Activated T-cell treated with anti-CD3 and anti-CD28 coated beads for 24 hours (primary cell): ENCODE data around the gene SLC25A19.

ENCODE experiments used
- DNase-seq: peaks from one replicate; pipeline ENCODE4 v3.0.0-alpha.2; 2020; ENCODE audit warnings: low read depth

The SLC25A19 gene

GRCh38 chr17:75289115-75289831 lies at the start of gene SLC25A19:
Gene SLC25A19 (minus strand): TSS chr17:75289433. CDS start chr17:75286764, 2,669 bp downstream.
- peak; percentile 94 for DNase-seq

GRCh38 chr17:75338335-75338734 lies 49.1 kb upstream of the SLC25A19 start:
- no peak for DNase-seq

DNA sequence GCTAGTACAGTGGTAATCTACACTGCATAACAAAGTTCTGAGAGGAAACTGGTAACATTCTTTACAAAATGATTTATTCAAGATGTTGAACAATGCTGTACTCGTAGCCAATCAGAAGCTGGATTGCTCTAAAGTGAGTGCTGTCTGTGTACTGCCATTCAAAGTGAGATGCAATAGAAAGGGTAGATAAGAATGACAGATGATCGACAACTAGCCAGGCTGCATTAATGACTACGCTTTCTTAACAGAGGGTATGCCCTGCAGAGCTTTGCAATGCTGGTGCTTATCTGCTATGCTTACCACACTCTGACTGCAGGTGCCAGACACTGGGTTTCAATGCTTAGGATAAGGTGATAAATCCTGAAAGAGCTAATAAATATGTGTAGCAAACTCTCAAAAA lies 46.1 kb upstream of the SLC25A19 start:
- DNase-seq = no peak

DNA sequence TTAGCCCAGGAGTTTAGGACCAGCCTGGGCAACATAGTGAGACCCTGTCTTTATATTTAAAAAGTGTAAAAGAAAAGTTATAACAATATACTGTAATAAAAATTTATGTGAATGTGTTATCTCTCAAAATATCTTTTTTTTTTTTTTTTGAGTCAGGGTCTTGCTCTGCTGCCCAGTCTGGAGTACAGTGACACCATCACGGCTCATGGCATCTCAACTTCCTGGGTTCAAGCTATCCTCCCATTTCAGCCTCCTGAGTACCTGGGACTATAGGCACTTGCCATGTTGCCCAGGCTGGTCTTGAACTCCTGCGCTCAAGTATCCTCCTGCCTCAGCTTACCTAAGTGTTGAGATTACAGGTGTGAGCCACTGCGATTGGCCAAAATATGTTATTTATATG lies 45.5 kb upstream of the SLC25A19 start:
- DNase-seq = no peak

GRCh38 chr17:75331671-75332070 lies 42.4 kb upstream of the SLC25A19 start:
- no peak for DNase-seq

GRCh38 chr17:75327757-75328156 lies 38.5 kb upstream of the SLC25A19 start:
- DNase-seq = no peak

DNA sequence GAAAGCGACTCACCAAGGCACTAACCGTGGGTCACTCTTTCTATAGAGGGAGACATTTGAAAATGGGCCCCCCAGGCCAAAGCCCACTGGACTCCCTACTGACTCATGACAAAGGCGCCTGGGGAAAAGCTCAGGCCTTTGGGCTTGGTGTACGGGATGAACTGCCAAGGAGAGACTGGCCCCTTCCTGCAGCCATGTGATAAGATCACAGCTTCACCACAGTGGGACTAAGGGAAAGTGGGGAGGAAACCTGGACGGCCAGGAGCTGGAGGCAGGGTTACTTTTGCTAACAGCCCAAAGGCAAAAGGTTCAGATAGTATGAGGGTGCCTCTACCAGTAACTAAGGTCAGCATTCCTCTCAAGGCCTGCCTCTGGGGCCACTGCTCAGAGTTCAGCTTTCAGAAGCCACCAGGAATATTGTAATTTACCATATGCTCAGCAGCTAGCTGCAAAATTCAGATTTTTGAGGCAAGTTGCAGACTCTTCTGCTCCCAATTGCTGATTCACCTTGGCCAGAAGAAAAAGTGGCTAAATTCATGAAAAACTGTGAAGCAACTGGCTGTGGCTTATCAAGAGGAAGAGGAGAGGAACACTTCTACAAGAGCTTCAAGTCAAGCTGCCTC lies 37.1 kb upstream of the SLC25A19 start:
- no peak for DNase-seq

GRCh38 chr17:75325827-75326225 lies 36.6 kb upstream of the SLC25A19 start:
- DNase-seq = no peak

GRCh38 chr17:75325348-75325747 lies 36.1 kb upstream of the SLC25A19 start:
- no peak for DNase-seq

DNA sequence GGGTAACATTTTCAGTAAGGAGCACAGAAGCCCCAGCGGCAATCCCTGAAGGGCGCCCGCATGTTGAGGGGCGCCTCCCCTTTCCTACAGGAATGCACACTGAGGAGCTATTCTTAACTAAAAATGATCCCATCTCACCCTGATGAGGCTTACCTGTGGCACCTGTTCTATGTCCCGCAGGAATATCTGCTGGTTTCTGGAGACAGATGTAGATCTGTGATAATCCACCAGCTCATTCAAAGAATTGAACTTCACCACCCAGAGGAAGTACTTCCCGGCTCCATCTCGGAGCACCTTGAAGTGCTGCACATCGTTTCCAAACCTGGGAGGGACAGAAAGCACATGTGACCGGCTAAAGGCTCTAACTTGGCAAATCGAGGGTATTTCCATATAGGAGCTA lies 32.3 kb upstream of the SLC25A19 start:
- no peak for DNase-seq

DNA sequence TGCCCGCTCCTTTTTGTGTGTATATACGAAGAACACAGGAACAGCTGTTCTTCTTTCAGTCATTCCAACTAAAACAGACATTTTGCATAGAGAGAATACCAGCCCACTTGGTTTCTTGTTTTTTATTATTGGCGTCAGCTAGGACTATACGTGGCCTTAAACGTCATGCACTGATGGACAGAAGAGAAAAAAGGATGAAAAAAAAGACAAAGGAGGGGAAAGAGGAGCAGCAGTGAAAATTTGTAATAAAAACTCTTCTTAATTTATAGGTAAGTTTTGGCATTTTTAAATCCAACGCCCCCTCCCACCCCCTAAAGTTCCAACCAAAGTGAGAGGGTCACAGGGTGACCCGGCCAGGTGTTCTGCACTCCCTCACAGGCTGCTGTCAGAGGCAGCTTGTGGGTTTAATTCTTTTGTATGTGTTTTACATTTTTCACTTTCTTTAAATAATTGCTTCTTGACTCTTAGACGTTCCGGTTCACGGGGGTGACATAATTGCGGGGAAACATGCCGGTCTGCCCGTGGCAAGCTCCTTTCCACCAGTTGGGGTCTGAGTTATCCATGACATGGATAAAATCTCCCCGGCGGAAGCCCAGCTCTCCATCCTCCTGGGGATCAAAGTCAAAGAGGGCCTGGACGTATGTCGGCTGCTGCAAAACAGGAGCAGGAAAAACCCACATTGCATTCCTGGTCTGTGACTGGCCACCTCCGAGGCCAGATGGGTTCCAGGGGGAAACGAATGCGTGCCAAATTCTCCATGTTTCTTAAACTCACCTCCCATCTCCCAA lies 30.9 kb upstream of the SLC25A19 start:
- DNase-seq = no peak

- DNase-seq = no peak
Observed at GRCh38 chr17:75318615-75319222, 29.5 kb upstream of the SLC25A19 start.

DNA sequence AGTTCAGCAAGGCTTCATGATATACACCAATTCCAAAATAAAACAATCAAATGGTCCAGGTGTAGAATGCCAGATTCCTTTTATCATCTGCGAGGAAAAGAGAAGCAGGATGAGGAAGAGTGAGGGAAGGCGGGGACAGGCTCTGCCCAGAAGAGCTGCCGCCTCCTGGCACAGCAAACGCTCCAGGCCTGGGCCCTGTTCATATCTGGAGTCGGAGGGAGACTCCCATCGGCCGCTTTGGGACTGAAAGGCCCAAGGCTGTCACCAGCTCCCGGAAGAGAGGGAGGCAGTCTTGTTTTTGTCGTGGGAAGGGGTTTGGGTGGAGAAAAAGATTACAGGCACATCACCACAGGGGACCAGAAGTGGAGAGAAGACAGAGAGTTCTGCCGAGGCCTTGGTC lies 29.0 kb upstream of the SLC25A19 start:
- DNase-seq = no peak

DNA sequence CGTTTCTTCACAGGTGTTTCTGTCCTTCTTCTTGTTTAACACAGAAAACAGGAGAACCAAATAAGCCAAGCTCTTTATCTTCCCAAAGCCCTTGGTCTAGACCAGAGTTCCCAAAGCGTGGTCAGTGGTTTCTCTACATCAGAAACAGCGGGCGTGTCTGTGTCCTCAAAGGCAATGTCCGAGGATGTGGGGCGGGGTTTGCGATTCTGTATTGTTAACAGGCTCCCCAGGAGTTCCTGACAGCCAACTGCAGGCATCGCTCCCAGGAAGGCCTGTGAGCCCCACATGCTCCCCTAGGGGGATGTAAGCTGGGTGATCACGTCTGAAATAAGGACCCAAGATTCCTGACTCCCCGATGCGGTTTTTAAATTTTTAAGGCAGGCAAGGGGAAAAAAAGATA lies 28.4 kb upstream of the SLC25A19 start:
- DNase-seq = no peak

- no peak for DNase-seq
Observed at GRCh38 chr17:75316253-75316652, 27.0 kb upstream of the SLC25A19 start.

DNA sequence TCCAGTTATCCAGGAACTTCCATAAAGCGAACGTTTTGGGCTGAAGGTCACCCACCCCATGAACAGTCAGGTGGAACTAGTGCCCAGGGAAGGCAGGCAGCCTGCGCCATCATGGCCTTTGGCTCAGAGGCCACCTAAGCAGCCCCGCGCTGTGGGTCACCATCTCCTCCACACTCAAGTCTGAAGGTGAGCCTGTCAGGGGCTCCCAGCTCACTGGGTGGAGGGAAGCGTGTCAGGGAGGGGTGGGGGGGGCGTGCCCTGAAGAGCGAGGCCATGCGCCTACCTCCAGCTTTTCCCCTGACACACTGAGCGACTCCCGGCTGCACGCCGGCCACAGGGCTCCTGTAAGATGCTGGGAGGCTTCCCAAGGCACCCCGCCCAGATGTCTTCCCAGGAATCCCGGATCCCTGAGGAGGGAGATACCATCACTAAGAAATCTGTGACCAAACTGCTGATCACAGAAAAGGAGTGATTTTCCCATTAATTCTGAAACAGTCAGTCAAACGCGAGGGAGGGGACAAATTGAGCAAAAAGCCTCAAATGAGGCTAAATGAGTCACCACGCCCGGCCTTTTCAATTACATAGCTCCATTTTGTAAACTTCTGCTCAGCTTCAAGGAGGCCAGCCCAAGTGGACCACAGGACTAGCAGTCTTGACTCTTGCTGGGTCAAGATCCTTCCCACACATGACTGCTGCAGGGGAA lies 26.5 kb upstream of the SLC25A19 start:
- no peak for DNase-seq

GRCh38 chr17:75313941-75314551 lies 24.8 kb upstream of the SLC25A19 start:
- DNase-seq = no peak

- no peak for DNase-seq
Observed at GRCh38 chr17:75308732-75309629, 19.7 kb upstream of the SLC25A19 start.

DNA sequence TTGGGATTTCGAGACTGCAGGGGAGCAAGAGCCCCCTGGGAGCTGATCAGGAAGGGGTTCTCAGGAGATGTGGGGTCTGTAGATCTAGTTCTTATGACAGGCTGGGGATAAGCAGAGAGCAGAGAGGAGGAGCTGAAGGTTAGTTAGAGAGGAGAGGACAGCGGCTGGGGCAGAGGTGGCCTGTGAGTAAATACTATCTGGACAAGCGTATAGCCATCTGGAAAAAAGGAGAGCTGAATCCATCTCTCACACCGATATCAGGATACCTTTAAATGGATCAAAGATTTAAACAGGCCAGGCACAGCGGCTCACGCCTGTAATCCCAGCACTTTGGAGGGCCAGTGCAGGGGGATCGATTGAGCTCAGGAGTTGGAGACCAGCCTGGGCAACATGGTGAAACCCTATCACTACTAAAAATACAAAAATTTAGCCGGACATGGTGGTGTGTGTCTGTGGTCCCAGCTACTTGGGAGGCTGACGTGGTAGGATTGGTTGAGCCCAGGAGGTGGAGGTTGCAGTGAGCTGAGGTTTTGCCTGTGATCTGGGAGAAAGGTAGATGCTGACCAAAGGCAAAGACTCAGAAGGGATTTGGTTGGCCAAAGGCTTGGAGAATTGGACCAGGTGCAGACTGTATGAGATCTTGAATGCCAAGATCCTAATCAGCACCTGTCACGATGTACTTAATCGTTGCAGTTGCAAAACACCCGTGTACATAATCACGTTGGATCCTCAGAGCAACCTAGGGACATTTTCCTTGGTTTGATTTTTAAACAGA lies 18.9 kb upstream of the SLC25A19 start:
- no peak for DNase-seq
